Osteoblast (primary cell): ENCODE data around the gene RIN3. TPM values are rescaled to one million over a fixed set of nuclear protein-coding genes. Genes with fewer than 3 reads are reported as not detected.
"Not testable (repeated sequence)": the region's sequence is repeated elsewhere in the genome, so short reads cannot be mapped to it uniquely, and the experiment has no call there.

ENCODE experiments used
- DNase-seq: peaks from one replicate; pipeline ENCODE4 v3.0.0; 2011; ENCODE audit warnings: low spot score, mixed read lengths; ENCODE audit not compliant: insufficient read length; ENCODE audit errors: missing footprints
- H2AFZ ChIP-seq: 2 replicates; pipeline ENCODE4 v1.6.0; 2011; ENCODE audit warnings: mild to moderate bottlenecking, low read length
- H3K27ac ChIP-seq: 2 replicates; pipeline ENCODE4 v1.5.1; 2011; ENCODE audit warnings: mild to moderate bottlenecking, low read depth, low read length, moderate library complexity
- H3K27me3 ChIP-seq: 2 replicates; pipeline ENCODE4 v1.6.0; 2012; ENCODE audit warnings: mild to moderate bottlenecking, control low read depth, inconsistent platforms, low read length, moderate library complexity; ENCODE audit not compliant: insufficient read depth
- H3K36me3 ChIP-seq: 2 replicates; pipeline ENCODE4 v1.5.1; 2011; ENCODE audit warnings: mild to moderate bottlenecking, low read length, control low read depth, moderate library complexity; ENCODE audit not compliant: insufficient read depth
- H3K4me1 ChIP-seq: 2 replicates; pipeline ENCODE4 v1.5.1; 2011; ENCODE audit warnings: mild to moderate bottlenecking, low read length, control low read depth, moderate library complexity; ENCODE audit not compliant: insufficient read depth
- H3K4me2 ChIP-seq: 2 replicates; pipeline ENCODE4 v1.6.0; 2011; ENCODE audit warnings: mild to moderate bottlenecking, low read length; ENCODE audit not compliant: insufficient read depth
- H3K4me3 ChIP-seq: fragments of 200-600 bp; sonication (generic); 3 replicates; pipeline ENCODE4 v1.5.1; 2012; ENCODE audit warnings: mild to moderate bottlenecking, low read length, inconsistent platforms; ENCODE audit not compliant: insufficient read depth
- H3K79me2 ChIP-seq: 2 replicates; pipeline ENCODE4 v1.6.0; 2012; ENCODE audit warnings: mild to moderate bottlenecking, low read length, control low read depth, inconsistent platforms; ENCODE audit not compliant: insufficient read depth
- H3K9me3 ChIP-seq: 2 replicates; pipeline ENCODE4 v1.5.1; 2011; ENCODE audit warnings: low read depth, low read length, control low read depth
- H4K20me1 ChIP-seq: 2 replicates; pipeline ENCODE4 v1.6.0; 2012; ENCODE audit warnings: mild to moderate bottlenecking, low read length, control low read depth; ENCODE audit not compliant: insufficient read depth
- total RNA-seq: library from RNA; depleted of rRNA; stranded (reverse); fragments of >200 nt; gene quantifications from 2 replicates; pipeline ENCODE4 v1.2.3, GENCODE V29; 2012
- TF ChIP-seq, protein P1 (sequence below): IDR thresholded peaks from 2 replicates; pipeline ENCODE4 v1.5.1; 2011; ENCODE audit warnings: mild to moderate bottlenecking, low read depth, low read length, moderate library complexity; ENCODE audit errors: extremely low read depth

The RIN3 gene
- total RNA-seq, 1 donor, result 7.6 TPM

DNA sequence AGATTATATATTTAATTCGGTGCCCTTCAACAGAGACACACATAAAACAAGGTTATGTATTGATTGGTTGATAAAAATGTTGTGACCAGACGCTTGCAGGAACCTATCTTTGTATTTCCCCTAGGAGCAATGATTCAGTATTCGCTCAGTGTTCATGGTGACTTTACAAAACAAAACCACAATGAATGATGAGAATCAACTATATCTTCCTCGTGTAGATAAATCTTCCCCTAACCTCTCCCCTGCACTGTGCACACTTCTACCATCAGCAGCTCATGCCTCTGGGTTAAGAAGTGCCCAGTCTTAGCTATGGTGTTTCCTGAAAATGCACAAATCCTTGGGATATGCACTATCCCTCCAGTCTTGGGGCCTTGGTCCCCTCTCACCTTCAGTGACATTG, 16.3 kb downstream of the RIN3 start:
- Histone ChIP-seq H4K20me1 (peaks cover 28% of the 10 kb centered on the region), H3K4me2 (no peak overlapping the region), H3K27ac (no peak overlapping the region), H3K27me3 (no peaks in the 10 kb centered on the region), H3K36me3 (no peaks in the 10 kb centered on the region), H3K9me3 (no peaks in the 10 kb centered on the region), H2AFZ (no peak overlapping the region), H3K79me2 (peaks cover 63% of the 10 kb centered on the region), H3K4me3 (no peak overlapping the region), H3K4me1 (peaks cover 11% of the 10 kb centered on the region)
- DNase-seq, result no peak
- TF ChIP-seq, protein P1, sequence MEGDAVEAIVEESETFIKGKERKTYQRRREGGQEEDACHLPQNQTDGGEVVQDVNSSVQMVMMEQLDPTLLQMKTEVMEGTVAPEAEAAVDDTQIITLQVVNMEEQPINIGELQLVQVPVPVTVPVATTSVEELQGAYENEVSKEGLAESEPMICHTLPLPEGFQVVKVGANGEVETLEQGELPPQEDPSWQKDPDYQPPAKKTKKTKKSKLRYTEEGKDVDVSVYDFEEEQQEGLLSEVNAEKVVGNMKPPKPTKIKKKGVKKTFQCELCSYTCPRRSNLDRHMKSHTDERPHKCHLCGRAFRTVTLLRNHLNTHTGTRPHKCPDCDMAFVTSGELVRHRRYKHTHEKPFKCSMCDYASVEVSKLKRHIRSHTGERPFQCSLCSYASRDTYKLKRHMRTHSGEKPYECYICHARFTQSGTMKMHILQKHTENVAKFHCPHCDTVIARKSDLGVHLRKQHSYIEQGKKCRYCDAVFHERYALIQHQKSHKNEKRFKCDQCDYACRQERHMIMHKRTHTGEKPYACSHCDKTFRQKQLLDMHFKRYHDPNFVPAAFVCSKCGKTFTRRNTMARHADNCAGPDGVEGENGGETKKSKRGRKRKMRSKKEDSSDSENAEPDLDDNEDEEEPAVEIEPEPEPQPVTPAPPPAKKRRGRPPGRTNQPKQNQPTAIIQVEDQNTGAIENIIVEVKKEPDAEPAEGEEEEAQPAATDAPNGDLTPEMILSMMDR, result no peak

DNA sequence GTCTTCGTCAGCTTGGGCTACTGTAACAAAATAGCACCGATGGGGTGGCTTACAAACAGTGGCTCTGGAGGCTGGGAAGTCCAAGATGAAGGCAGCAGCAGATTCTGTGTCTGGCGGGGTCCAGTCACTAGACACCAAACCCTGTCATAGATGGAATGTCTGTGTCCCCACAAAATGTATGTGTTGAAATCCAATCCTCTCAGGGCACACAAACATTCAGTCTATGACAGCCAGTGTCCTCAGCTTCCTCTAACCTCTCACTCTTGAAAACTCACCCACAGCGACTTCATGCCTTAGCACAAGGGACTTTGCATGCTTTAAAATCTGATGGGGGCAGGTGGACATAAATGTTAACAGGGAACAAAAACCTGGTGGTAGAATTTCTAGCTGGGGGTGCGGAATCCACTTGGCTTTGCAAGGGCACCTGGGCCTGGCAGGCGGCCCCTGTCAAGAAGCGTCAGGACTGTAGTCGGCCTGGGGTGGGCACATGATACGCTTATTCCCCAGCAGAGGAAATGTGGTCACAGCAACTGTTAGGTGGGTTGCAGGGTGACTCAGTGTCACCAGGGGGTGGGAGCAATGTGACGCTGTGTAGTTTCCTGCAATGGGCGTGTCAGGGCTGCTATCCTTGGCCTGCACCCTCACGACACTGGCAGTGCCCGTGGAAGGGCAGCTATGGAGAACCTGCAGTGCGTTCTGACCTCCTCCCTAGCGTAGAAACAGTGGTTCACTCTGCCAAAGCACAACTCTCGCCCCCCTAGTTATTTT, 17.7 kb downstream of the RIN3 start:
- Histone ChIP-seq H3K27ac (no peak overlapping the region), H3K4me3 (no peak overlapping the region), H3K4me2 (no peak overlapping the region), H3K4me1 (peaks cover 15% of the 10 kb centered on the region), H3K36me3 (no peaks in the 10 kb centered on the region), H3K27me3 (no peaks in the 10 kb centered on the region), H2AFZ (no peak overlapping the region), H3K79me2 (peaks cover 55% of the 10 kb centered on the region), H3K9me3 (no peaks in the 10 kb centered on the region), H4K20me1 (peaks cover 21% of the 10 kb centered on the region)
- TF ChIP-seq, protein P1, result no peak
- DNase-seq, result no peak

DNA sequence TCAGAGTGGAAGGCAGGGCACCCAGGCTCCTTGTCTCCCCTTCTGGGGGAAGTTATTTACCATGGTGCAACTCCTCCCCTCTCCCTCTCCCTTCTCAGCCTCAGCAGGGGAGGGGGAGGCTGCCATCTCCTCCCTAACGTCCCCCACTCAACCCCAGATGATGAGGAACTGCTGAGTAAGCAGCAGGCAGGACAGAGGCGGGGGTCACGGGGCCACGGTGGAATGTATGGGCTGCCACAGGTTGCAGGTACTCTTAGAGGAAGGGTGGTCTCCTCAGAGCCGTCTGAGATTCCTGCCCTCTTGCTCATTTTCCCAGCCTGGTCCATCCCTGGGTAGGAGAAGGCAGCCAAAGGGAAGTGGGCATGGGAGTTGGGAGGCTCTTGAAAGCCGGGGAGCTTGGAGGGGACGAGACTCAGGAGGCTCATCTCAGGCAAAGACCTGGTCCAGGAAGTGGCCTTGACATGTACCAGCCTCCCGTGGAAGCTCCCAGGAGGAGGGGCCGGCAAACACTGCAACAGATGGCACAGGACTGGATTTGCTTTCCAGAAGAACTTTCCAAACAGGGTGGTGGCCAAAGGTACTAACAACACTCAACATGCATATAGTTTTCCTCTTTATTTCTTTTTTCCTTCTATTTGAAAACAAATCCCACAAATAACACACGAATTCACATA, 19.0 kb downstream of the RIN3 start:
- Histone ChIP-seq H3K4me2 (no peak overlapping the region), H3K9me3 (no peaks in the 10 kb centered on the region), H3K27me3 (no peaks in the 10 kb centered on the region), H3K79me2 (peaks cover 54% of the 10 kb centered on the region), H3K36me3 (no peaks in the 10 kb centered on the region), H3K4me3 (no peak overlapping the region), H2AFZ (no peak overlapping the region), H3K27ac (no peak overlapping the region), H4K20me1 (peaks cover 18% of the 10 kb centered on the region), H3K4me1 (peaks cover 15% of the 10 kb centered on the region)
- TF ChIP-seq, protein P1, result no peak
- no peak for DNase-seq

DNA sequence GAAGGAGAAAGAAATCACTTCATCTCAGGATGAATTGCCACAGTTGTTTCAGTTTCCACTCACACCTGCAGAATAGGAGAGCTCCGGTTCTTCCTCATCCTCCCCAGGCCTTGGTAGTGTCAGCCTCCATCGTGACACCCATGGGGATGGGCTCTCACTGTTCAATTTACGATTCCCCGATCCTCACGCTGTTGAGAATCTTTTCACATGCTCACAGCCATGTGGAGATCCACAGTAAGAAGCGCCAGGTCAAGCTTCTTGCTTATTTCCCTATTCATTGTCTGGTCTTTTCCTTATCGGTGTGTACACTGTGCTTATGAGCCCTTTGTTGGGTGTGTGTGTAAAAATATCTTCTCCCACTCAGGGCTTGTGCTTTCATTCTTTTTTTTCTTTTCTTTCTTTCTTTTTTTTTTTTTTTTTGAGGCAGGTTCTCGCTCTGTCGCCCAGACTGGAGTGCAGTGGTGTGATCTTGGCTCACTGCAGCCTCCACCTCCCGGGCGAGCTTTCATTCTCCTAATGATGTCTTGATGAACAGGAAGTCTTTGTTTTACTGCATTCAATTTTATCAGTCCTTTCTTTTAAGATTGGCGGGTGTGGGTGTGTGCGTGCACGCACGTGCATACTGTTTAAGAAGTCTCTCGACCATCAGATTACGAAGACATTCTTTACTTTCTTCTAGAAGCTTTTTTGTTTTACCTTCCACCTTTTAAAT, 21.5 kb downstream of the RIN3 start:
- Histone ChIP-seq H3K27ac (no peak overlapping the region), H2AFZ (no peak overlapping the region), H3K4me2 (no peak overlapping the region), H3K9me3 (no peaks in the 10 kb centered on the region), H3K27me3 (no peaks in the 10 kb centered on the region), H3K4me3 (no peak overlapping the region), H3K4me1 (peaks cover 23% of the 10 kb centered on the region), H3K36me3 (no peaks in the 10 kb centered on the region), H4K20me1 (peaks cover 6% of the 10 kb centered on the region), H3K79me2 (peaks cover 56% of the 10 kb centered on the region)
- DNase-seq, result no peak
- TF ChIP-seq, protein P1, result no peak

DNA sequence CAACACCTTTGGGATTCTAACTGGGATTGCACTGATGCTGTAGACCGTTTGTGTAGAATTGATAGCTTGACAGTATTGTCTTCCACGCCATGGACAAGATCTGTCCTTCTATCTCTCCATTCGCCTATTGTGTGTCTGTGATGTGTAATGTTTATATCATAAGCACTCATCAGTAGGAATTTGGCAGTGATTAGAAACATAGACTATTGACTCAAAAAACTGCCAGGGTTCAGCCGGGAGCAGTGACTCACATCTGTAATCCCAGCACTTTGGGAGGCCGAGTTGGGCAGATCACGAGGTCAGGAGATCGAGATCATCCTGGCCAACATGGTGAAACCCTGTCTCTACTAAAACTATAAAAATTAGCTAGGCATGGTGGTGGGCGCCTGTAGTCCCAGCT, 22.6 kb downstream of the RIN3 start:
- peaks cover 33% of the 10 kb centered on the region for H3K4me1 ChIP-seq
- peak overlapping the region; percentile 21 for H3K4me2 ChIP-seq
- H3K36me3 ChIP-seq, H3K9me3 ChIP-seq, H3K27me3 ChIP-seq, H4K20me1 ChIP-seq, H3K4me3 ChIP-seq, H2AFZ ChIP-seq: not testable (repeated sequence)
- H3K79me2 ChIP-seq, result peaks cover 45% of the 10 kb centered on the region
- DNase-seq, result peak; percentile 93
- H3K27ac ChIP-seq, result peak overlapping the region; percentile 50
